Pons (tissue), 1 donor: Measurements from ENCODE around the gene PSMC3.

Source experiments
- DNase-seq: peaks from one replicate; pipeline ENCODE4 v3.0.0-alpha.2; 2016; ENCODE audit warnings: low spot score

The PSMC3 gene

DNA sequence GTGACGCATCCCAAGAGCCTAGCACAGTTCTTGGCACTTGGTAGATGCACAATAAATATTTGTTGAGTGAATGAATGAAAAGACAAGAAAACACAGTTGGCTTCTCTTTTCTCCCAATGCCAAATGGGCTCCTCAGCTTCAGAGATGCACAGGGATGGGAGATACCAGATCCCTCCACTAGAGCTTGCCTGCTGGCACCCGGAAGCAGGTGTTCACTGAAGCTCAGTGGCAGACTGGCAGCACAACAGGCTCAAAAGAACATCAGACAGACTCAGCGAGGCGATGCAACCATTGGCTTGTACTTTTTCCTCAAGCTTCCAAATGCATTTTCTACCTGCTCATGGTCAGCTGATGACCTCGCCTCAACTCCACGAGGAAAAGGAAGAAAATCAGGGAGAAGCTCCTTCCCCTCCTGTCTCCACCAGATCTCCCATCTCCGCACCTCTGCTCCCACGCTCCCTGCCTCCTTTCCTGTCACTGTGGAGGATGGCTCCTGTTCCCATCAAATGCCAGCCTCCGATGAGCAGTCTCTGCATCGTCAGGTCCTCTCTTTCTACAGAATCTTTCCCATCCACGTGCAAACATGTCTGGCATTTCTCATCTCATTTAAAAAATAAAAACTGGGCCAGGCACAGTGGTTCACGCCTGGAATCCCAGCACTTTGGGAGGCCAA, 16.9 kb upstream of the PSMC3 start:
- no peak for DNase-seq

DNA sequence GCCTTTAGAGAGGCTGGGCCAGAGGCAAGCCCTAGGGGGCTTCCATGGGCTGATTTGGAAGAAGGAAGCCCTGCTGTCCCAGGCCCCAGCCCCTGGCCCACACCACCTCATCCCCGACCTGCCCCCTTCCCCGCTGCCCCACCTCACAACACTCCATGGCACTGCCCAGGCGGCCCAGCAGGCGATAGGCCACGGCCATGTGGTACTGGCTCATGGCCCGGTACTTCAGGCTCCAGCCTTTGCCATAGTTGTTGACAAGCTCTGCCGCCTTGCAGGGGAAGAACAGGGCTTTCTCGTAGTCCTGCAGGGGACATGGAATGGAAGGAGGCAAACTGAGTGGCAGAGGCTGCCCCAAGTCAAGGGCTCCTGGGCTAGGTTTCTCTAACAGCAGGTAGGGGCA, 16.3 kb upstream of the PSMC3 start:
- DNase-seq: peak; percentile 38

DNA sequence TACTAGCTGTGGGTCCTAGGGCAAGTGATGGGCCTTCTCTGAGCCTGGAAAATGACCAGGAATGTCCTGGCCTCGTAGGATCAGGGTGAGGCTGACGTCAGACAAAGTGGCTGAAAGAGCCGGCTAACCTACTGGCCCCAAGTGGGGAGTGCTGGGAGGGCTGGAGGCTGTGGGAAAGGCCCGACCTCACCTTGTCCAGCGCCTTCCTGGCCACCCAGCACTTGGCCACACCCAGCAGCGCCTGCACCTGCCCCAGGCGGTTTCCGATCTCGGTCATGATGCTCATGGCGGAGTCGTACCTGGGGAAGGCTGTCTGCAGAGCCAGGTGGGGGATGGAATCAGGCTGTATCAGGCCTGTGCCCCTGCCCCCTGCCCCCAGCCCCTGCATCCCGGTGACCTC, 15.2 kb upstream of the PSMC3 start:
- DNase-seq: no peak

DNA sequence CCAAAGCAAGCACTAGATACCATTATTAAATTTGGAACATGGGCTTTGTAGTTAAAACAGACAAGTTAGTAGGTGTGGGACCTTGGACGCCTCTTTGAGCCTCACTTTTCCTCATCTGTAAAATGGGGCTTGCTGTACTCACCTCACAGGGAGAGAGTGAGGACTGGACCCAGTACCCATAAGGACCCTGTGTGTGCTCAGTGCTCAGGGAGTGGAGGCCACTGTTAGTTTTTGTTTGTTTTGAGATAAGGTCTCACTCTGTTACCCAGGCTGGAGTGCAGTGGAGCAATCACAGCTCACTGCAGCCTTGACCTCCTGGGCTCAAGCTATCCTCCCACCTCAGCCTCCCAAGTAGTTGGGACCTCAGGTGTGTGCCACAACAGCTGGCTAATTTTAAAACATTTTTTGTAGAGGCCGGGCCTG, 13.8 kb upstream of the PSMC3 start:
- no peak for DNase-seq

- DNase-seq: no peak
Observed at GRCh38 chr11:47438721-47439120, 12.5 kb upstream of the PSMC3 start.

GRCh38 chr11:47437746-47438418, 11.6 kb upstream of the PSMC3 start:
- DNase-seq: no peak

GRCh38 chr11:47437218-47437745, 11.0 kb upstream of the PSMC3 start:
- no peak for DNase-seq

DNA sequence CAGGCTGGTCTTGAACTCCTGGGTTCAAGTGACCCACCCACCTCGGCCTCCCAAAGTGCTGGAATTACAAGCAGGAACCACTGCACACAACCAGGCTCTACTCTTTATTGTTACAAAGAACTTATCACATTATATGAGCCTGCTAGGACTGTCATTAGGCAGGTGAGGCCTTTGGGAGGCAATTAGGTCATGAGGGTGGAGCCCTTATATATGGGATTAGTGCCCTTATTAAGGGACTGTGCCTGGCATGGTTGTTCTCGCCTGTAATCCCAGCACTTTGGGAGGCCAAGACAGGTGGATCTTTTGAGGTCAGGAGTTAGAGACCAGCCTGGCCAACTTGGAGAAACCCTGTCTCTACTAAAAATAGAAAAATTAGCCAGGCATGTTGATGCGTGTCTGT, 10.5 kb upstream of the PSMC3 start:
- no peak for DNase-seq

DNA sequence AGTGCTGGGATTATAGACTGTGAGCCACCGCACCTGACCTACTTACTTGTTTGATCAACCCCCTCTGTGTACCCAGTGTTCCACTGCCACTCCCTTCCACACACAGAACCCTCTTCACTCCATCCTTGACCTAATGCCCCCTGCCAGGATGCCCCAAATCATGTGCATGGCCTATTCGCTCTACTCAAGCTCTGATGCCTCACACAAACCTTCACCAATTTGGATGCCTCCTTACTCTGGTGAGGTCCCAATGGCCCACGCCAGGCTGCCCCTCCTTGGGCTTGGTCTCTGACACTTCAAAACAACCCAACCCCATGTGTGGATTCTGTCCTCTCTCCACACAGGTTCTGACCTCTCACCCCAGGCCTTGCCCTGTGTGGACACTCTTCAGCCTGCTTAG, 9.4 kb upstream of the PSMC3 start:
- no peak for DNase-seq

DNA sequence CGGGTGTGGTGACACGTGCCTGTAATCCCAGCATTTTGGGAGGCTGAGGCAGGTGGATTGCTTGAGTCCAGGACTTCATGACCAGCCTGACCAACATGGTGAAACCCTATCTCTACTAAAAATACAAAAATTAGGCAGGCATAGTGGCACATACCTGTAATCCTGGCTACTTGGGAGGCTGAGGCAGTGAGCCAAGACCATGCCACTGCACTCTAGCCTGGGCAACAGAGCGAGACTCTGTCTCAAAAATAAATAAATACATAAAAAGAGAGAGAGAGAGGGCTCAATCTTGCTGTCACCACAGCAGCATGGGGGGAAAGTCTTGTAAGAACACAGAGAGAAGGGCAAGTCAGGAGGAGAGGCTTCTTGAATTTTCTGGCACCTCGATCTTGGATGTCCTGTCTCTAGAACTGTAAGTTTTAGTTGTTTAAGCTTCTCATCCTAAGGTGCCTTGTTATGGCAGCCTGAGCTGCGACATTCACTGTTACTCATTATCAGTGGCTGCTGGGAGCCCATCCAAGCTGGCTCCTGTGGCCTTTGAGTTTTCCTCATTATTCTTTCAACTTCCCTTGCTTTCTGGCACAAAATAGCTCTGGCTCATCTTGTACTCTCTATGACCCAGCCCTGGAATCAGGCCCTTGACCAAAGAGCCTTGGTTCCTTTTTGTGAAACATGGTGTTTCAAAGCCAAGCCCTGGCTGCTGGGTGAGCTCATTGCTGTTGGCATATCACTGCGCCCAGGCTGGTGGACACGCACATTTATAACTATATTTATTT, 8.0 kb upstream of the PSMC3 start:
- DNase-seq: peak; percentile 44

GRCh38 chr11:47433157-47433556, 6.9 kb upstream of the PSMC3 start:
- DNase-seq: no peak

DNA sequence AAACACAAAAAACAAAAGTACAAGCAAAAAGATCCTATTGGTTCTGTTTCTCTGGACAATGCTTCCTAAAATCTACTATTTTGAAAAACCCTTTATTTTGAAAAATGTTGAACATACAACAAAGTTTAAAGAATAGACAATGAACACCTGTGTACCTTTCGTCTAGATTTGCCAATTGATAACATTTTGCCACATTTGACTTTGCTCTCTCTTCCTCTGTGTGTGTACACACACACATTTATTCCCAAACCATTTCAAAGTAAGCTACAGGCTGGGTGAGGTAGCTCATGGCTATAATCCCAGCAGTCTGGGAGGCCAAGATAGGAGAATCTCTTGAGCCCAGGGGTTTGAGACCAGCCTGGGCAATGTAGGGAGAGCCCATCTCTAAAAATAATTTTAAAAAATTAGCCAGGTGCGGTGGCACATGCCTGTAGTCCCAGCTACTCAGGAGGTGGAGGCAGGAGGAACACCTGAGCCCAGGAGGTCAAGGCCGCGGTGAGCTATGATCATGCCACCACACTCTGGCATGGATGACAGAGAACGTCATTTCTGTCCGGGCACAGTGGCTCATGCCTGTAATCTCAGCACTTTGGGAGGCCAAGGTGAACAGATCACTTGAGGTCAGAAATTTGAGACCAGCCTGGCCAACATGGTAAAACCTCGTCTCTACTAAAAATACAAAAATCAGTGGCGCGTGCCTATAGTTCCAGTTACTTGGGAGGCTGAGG, 5.3 kb upstream of the PSMC3 start:
- DNase-seq: no peak

GRCh38 chr11:47430524-47430923, 4.3 kb upstream of the PSMC3 start:
- no peak for DNase-seq

GRCh38 chr11:47425611-47426010, 628 bp downstream of the PSMC3 start:
- no peak for DNase-seq

GRCh38 chr11:47418454-47419259, 7.6 kb downstream of the PSMC3 start:
- no peak for DNase-seq

- no peak for DNase-seq
Observed at GRCh38 chr11:47417712-47418111, 8.5 kb downstream of the PSMC3 start.

GRCh38 chr11:47415949-47416472, 10.2 kb downstream of the PSMC3 start:
- no peak for DNase-seq

GRCh38 chr11:47415091-47415854, 11.0 kb downstream of the PSMC3 start:
- DNase-seq: no peak

DNA sequence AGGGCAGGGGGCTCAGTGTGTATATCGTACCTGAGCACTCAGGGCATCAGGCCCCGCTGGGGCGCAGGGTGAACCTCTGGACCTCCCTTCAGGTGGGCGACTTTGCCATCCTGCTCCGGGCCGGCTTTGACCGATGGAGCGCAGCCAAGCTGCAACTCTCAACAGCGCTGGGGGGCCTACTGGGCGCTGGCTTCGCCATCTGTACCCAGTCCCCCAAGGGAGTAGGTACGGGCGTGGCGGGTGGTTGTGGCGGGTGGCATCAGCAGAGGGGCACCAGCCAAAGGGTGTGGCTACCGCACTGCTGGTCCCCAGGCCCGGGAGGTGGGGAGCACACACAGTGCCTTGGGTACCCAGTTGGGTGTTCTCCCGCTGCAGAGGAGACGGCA, 11.6 kb downstream of the PSMC3 start:
- no peak for DNase-seq

- no peak for DNase-seq
Observed at GRCh38 chr11:47413908-47414684, 12.1 kb downstream of the PSMC3 start.
